GM23338 (cell line): Measurements from ENCODE around the gene DPYD.

ENCODE experiments used
- CREB1 ChIP-seq: fragments of 250-450 bp; sonication (Bioruptor Pico); IDR thresholded peaks from 2 replicates; pipeline ENCODE4 v1.5.0; 2020; ENCODE audit warnings: low read depth, mild to moderate bottlenecking, moderate library complexity
- CTCF ChIP-seq, 2 experiments: fragments of 200-600 bp in 1 of 2; sonication (generic) in 1 of 2; conservative IDR thresholded peaks; 2 replicates each; pipeline versions ENCODE4 v1.5.1 to v1.6.1; 2016 to 2017; ENCODE audit warnings: antibody characterized with exemption in 2 of 2, low read depth in 2 of 2, mild to moderate bottlenecking in 2 of 2, moderate library complexity in 1 of 2
- EZH2phosphoT487 ChIP-seq: fragments of 200-600 bp; sonication (generic); IDR thresholded peaks from one replicate; pipeline ENCODE4 v1.8.1; 2018; ENCODE audit warnings: antibody characterized with exemption; ENCODE audit not compliant: unreplicated experiment
- JUNB ChIP-seq: IDR thresholded peaks from one replicate; pipeline ENCODE4 v1.6.1; 2016; ENCODE audit warnings: antibody characterized with exemption; ENCODE audit not compliant: unreplicated experiment
- POLR2AphosphoS5 ChIP-seq: IDR thresholded peaks from 2 replicates; pipeline ENCODE4 v1.6.1; 2016; ENCODE audit warnings: antibody characterized with exemption, low read depth

- no peak for TF ChIP-seq EZH2phosphoT487
- no peak for TF ChIP-seq CTCF (conservative IDR thresholded peaks at IDR 0.05; ENCODE audit: low read depth in 2 of 2)
- TF ChIP-seq POLR2AphosphoS5, result no peak
- TF ChIP-seq CREB1 (CRISPR knock-in tag), result no peak
- no peak for TF ChIP-seq JUNB
These were observed 382.7 kb downstream of the DPYD start for GRCh38 chr1:97538113-97538512.
